ENCODE data around the gene MXRA7.

The MXRA7 gene

DNA sequence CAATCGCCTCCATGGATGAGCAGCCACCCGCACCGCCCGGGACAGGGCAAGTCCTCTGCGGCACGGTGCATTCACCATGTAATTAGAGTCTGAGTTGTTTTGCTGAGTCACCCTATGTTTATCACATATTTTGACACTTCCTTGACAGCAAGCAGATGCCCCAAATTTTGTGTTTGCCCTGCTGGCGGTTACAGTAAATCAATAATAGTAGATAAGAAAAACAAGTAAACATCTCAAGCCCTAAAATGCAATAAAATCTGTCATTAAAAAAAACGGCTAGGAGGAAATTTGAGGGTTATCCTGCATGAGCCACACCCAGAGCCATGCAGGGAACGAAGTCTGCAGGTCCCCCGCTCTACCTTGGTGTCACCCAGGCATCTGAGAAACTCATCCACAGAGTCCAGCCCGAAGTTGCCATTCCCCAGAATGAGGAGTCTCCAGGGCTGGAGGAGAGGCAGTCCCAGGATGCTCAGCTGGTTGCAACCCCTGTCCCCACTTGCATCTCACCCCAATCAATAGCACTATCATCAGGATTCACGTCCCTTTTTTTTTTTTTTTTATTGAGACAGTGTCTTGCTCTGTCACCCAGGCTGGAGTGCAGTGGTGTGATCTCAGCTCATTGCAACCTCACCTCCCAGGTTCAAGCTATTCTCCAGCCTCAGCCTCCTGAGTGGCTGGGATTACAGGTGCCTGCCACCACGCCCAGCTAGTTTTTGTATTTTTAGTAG is 50.7 kb downstream of the MXRA7 start:
- H3K4me3 ChIP-seq (replicated peaks; ENCODE audit: low read depth, low read length) = no peak overlapping the region
- peak; percentile 33 for DNase-seq (ENCODE audit: low read depth)
- no peak for TF ChIP-seq CTCF (IDR thresholded peaks at IDR 0.05; ENCODE audit: low read length, missing control alignments)

GRCh38 chr17:76658242-76658662 is 52.5 kb downstream of the MXRA7 start:
- H3K4me3 ChIP-seq (replicated peaks; ENCODE audit: low read depth, low read length) = no peak overlapping the region
- TF ChIP-seq CTCF (IDR thresholded peaks at IDR 0.05; ENCODE audit: low read length, missing control alignments) = no peak
- no peak for DNase-seq (ENCODE audit: low read depth)

DNA sequence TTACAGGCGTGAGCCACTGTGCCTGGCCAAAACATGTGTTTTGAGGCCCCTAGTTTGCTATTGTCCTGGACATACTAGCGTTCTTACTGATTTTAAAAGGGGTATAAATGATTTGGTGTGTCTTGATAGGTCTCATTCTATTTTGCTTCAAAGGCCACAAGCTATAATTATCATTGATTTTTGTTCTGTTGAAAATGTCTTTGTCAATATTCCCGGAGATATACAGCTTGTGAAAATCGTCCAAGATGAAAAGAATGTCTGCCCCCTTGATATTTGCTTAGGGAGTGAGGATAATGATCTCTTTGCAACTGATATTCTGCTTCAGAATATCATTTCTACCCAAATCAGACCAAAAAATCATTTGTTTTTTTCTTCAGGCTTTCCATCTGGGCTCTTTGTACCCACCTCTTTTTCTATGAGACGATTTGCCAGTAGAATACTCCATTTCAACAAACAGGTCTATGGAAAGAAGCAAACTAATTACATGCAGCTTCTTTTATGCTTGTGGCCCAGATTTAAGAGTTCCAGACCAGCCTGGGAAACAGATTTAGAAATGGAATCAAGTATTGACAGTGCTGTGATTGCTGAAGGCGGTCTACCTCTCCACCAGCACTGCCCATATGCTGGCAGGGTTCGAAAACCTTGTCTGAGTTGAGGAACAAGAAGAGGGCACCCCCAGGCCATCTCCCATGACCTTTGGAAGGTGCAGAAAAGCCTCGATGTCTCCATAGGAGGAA is 53.1 kb downstream of the MXRA7 start:
- DNase-seq (ENCODE audit: low read depth) = no peak
- TF ChIP-seq CTCF (IDR thresholded peaks at IDR 0.05; ENCODE audit: low read length, missing control alignments) = no peak
- no peak overlapping the region for H3K4me3 ChIP-seq (replicated peaks; ENCODE audit: low read depth, low read length)

GRCh38 chr17:76654408-76654807 is 56.4 kb downstream of the MXRA7 start:
- no peak for DNase-seq (ENCODE audit: low read depth)
- no peak overlapping the region for H3K4me3 ChIP-seq (replicated peaks; ENCODE audit: low read depth, low read length)
- TF ChIP-seq CTCF (IDR thresholded peaks at IDR 0.05; ENCODE audit: low read length, missing control alignments) = no peak

GRCh38 chr17:76650504-76650903 is 60.3 kb downstream of the MXRA7 start:
- no peak for TF ChIP-seq CTCF (IDR thresholded peaks at IDR 0.05; ENCODE audit: low read length, missing control alignments)
- H3K4me3 ChIP-seq (replicated peaks; ENCODE audit: low read depth, low read length) = no peak overlapping the region
- no peak for DNase-seq (ENCODE audit: low read depth)

- TF ChIP-seq CTCF (IDR thresholded peaks at IDR 0.05; ENCODE audit: low read length, missing control alignments) = no peak
Observed at GRCh38 chr17:76646712-76647111, 64.1 kb downstream of the MXRA7 start.

More at GRCh38 chr17:76646712-76647111, 64.1 kb downstream of the MXRA7 start:
- no peak for DNase-seq (ENCODE audit: low read depth)
- H3K4me3 ChIP-seq (replicated peaks; ENCODE audit: low read depth, low read length) = no peak overlapping the region

Measured in fibroblast of pulmonary artery (primary cell).